SJSA1 (cell line): ENCODE data around the gene GUK1. TPM values are rescaled to one million over a fixed set of nuclear protein-coding genes. Genes with fewer than 3 reads are reported as not detected.
A peak's percentile ranks its signal among the peaks of the same experiment; 100 is the strongest.

Experiments used
- DNase-seq, 2 experiments: peaks; one replicate each; pipeline ENCODE4 v3.0.0-alpha.2; 2015 to 2020; ENCODE audit warnings: low spot score in 2 of 2, low read depth in 1 of 2
- H3K27ac ChIP-seq: fragments of 250-450 bp; sonication (Bioruptor Pico); 2 replicates; pipeline ENCODE4 v1.5.1; 2020; ENCODE audit warnings: mild to moderate bottlenecking, moderate library complexity
- H3K27me3 ChIP-seq: fragments of 250-450 bp; sonication (Bioruptor Pico); replicated peaks from 2 replicates; pipeline ENCODE4 v1.5.1; 2020; ENCODE audit warnings: mild to moderate bottlenecking, moderate library complexity
- H3K36me3 ChIP-seq: fragments of 250-450 bp; sonication (Bioruptor Pico); 2 replicates; pipeline ENCODE4 v1.5.1; 2020; ENCODE audit warnings: mild to moderate bottlenecking
- H3K4me1 ChIP-seq: fragments of 250-450 bp; sonication (Bioruptor Pico); replicated peaks from 2 replicates; pipeline ENCODE4 v1.6.1; 2021; ENCODE audit warnings: mild to moderate bottlenecking
- H3K4me3 ChIP-seq: fragments of 250-450 bp; sonication (Bioruptor Pico); 2 replicates; pipeline ENCODE4 v1.5.1; 2020; ENCODE audit warnings: mild to moderate bottlenecking
- H3K9me3 ChIP-seq: fragments of 250-450 bp; sonication (Bioruptor Pico); replicated peaks from 2 replicates; pipeline ENCODE4 v1.5.1; 2020; ENCODE audit warnings: mild to moderate bottlenecking
- total RNA-seq: library from RNA; depleted of rRNA; stranded (reverse); fragments of >200 nt; shearing (Covaris generic); gene quantifications from 2 replicates; pipeline ENCODE4 v1.2.3, GENCODE V29; 2014

Gene GUK1
- total RNA-seq, 1 experiment from 2014 or later = 334 TPM

- H3K4me3 ChIP-seq = no peak overlapping the region
- no peaks in the 10 kb centered on the region for H3K27me3 ChIP-seq
- H3K4me1 ChIP-seq = peaks cover 21% of the 10 kb centered on the region
- no peak for DNase-seq
- H3K36me3 ChIP-seq = peaks cover 74% of the 10 kb centered on the region
- no peak overlapping the region for H3K27ac ChIP-seq
- H3K9me3 ChIP-seq = peaks cover 14% of the 10 kb centered on the region
Observed at GRCh38 chr1:228099331-228099732, 40.7 kb upstream of the GUK1 start.

- H3K4me1 ChIP-seq = peaks cover 21% of the 10 kb centered on the region
- no peak overlapping the region; the same call in 1 of the 2 replicates for H3K4me3 ChIP-seq
- peaks cover 58% of the 10 kb centered on the region for H3K36me3 ChIP-seq
- no peak overlapping the region for H3K27ac ChIP-seq
- no peak for DNase-seq
- H3K9me3 ChIP-seq = no peaks in the 10 kb centered on the region
- H3K27me3 ChIP-seq = no peaks in the 10 kb centered on the region
Observed at GRCh38 chr1:228100822-228101613, 39.1 kb upstream of the GUK1 start.

DNA sequence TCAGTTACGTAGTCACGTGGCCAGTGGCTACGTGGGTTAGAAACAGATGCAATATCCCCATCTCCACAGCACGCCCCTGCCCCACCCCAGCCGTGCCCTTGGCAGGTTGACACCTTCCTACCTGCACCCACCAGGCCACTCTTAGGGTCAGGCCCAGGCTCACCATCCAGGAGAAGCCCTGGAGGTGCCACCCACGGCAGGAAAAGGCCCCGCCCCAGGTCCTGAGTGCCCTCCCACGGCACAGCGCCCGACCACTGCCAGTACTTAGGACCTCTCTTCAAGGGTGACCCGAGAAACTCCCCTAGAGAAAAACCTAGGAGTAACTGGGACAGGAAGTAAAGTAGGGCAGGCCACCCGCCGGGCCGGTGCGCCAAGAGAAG is 38.5 kb upstream of the GUK1 start:
- no peak overlapping the region for H3K27ac ChIP-seq

GRCh38 chr1:228101994-228102790 is 37.9 kb upstream of the GUK1 start:
- DNase-seq = peak in 1 of 2 experiments; percentile 54
- Histone ChIP-seq H3K36me3 (peaks cover 58% of the 10 kb centered on the region), H3K27me3 (no peaks in the 10 kb centered on the region), H3K27ac (no peak overlapping the region), H3K4me3 (peak overlapping the region; percentile 60), H3K9me3 (no peaks in the 10 kb centered on the region), H3K4me1 (peaks cover 21% of the 10 kb centered on the region)

More for the DNA sequence above, 38.5 kb upstream of the GUK1 start:
- DNase-seq = no peak
- Histone ChIP-seq H3K9me3 (no peaks in the 10 kb centered on the region), H3K27me3 (no peaks in the 10 kb centered on the region), H3K36me3 (peaks cover 58% of the 10 kb centered on the region), H3K4me1 (peaks cover 21% of the 10 kb centered on the region), H3K4me3 (peak overlapping the region; percentile 60)

- Histone ChIP-seq H3K4me3 (peak within 1 kb of the TSS; percentile 60), H3K9me3 (no peaks in the 10 kb centered on the region), H3K27me3 (no peaks in the 10 kb centered on the region), H3K27ac (peak within 1 kb of the TSS; percentile 16; the same call in 1 of the 2 replicates), H3K4me1 (peaks cover 21% of the 10 kb centered on the region), H3K36me3 (peaks cover 58% of the 10 kb centered on the region)
- peak; percentile 89 to 94 for DNase-seq
Observed at GRCh38 chr1:228102791-228103620, 37.1 kb upstream of the GUK1 start, which contains the start of gene C1orf35. Gene C1orf35, minus strand, starts transcription at chr1:228103325. Its CDS starts 98 bp downstream, at chr1:228103227.

DNA sequence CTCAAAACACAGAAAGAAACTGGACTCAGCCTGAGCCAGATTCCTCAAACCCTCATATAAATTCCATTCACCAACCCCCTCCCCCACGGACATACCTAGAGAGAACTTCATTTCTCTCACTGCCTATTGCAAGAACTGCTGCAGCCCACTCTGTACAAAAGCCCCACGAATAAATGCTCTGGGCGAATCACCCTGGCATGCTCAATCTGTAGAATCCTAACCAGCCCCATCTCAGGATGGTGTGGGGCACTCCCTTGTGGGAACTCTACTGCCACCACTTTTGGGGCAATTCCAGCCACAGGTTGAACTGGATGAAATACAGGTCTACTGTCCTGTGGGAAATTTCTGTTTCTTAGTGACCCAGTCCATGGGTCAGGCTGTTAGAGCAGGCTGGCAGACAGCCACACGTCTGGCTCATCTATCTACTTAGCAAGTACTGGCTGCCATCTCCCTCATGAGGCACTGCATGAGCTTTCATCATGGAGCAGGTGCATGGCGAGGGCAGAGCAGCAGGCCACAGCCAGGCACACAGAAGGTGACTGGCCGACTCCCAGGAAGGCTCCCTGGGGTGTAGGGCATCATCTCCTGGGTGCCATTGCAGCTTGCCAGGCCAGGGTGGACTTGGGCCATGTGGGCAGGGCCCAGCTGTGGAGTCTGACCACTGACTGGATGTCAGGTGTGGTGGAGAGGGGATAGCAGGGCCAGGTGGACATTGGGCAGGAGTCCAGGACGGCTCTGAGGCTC is 35.4 kb upstream of the GUK1 start:
- Histone ChIP-seq H3K27ac (no peak overlapping the region), H3K9me3 (no peaks in the 10 kb centered on the region), H3K4me3 (no peak overlapping the region), H3K4me1 (peaks cover 27% of the 10 kb centered on the region), H3K27me3 (no peaks in the 10 kb centered on the region), H3K36me3 (peaks cover 42% of the 10 kb centered on the region)
- no peak for DNase-seq

DNA sequence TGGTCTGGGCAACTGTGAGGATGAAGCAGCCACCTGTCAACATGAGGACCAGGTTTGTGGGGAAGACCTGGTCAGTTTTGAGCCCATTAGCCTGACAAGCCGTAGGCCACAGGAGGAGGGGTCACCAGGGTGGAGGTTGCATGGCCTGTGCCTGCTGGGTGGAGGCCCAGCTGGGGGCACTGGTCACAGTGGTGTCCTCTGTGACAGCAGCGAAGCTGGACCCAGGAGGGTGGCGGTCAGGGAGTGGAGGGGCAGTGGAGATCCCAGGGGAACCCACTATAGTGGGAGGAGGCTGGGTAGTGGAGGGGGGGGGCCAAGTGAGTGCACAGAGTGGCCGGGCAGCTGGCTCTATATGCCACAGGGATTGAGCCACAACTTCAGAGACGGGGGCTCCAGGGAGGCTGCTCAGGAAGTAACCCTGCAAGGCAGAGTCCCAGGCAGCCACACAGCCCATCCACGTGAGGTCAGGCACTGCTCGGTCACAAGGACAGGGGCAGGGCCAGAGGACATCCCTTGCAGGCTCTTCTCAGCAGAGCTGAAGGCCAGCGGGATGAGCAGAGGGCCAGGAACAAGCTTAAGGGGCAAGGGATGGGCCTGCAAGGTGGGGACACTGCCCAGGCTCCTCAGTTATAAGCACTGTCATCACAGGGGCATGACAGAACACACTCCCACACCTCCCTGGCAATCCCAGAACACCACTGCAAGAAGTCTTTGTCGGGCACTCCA is 34.6 kb upstream of the GUK1 start:
- H3K27me3 ChIP-seq = no peaks in the 10 kb centered on the region
- peaks cover 36% of the 10 kb centered on the region for H3K36me3 ChIP-seq
- H3K4me1 ChIP-seq = peaks cover 32% of the 10 kb centered on the region
- no peak overlapping the region for H3K4me3 ChIP-seq
- H3K27ac ChIP-seq = no peak overlapping the region
- H3K9me3 ChIP-seq = no peaks in the 10 kb centered on the region
- peak in 1 of 2 experiments; percentile 22 for DNase-seq

- DNase-seq = no peak
Observed at GRCh38 chr1:228105996-228106799, 33.9 kb upstream of the GUK1 start.

DNA sequence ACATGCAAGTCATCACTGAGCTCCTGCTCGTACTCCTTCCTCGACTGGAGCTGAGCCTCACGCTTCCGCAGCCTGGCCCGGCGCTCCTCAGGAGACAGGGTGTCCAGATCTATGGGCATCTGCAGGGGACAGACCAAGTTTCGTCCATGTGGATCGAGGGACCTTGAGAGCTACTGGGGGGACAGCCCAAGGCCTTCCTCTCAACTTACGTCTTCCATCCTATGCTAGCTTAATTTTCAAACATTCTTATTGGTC is 33.4 kb upstream of the GUK1 start:
- Histone ChIP-seq H3K36me3 (peaks cover 23% of the 10 kb centered on the region), H3K4me1 (peaks cover 27% of the 10 kb centered on the region), H3K4me3 (no peak overlapping the region), H3K9me3 (no peaks in the 10 kb centered on the region), H3K27ac (no peak overlapping the region), H3K27me3 (no peaks in the 10 kb centered on the region)
- no peak for DNase-seq

More at GRCh38 chr1:228105996-228106799, 33.9 kb upstream of the GUK1 start:
- Histone ChIP-seq H3K4me1 (peaks cover 32% of the 10 kb centered on the region), H3K27ac (no peak overlapping the region), H3K4me3 (no peak overlapping the region), H3K36me3 (peaks cover 28% of the 10 kb centered on the region), H3K27me3 (no peaks in the 10 kb centered on the region), H3K9me3 (no peaks in the 10 kb centered on the region)

GRCh38 chr1:228107636-228108035 is 32.4 kb upstream of the GUK1 start:
- Histone ChIP-seq H3K27ac (no peak overlapping the region), H3K36me3 (peaks cover 21% of the 10 kb centered on the region), H3K4me1 (peaks cover 20% of the 10 kb centered on the region), H3K27me3 (no peaks in the 10 kb centered on the region), H3K9me3 (no peaks in the 10 kb centered on the region), H3K4me3 (no peak overlapping the region)
- no peak for DNase-seq

DNA sequence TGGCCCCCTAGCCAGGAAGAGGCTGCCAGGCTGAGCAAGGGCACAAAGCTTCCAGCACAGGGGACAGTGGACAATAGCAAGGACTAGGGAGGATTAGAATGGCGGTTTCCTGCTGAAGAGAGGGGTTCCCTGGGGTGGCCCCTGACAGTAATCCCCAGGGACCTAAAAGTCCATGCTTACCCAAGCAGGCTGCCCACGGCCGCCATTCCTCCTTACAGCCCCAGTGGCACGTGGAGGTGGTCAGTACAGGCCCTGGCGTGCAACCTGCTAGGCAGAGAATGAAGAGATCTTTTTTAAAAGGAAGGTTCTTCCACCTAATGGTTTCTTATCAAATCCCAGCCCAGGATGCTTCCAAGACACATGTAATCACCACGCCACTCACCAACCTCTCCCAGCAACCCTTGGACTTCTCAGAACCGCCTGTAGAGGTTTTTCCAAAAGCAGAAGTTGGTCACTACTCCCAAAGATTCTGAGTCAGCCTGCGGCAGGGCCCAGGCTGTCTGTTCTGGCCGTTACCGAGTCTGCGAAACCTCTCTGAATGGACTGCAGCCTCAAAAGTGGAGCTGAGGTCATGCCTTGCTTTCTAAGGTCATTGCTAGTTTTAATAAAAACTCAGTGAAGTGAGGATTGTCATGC is 31.9 kb upstream of the GUK1 start:
- no peak for DNase-seq
- H3K4me3 ChIP-seq = peak overlapping the region; percentile 72
- H3K27ac ChIP-seq = no peak overlapping the region
- H3K36me3 ChIP-seq = peaks cover 21% of the 10 kb centered on the region
- no peaks in the 10 kb centered on the region for H3K27me3 ChIP-seq
- H3K9me3 ChIP-seq = no peaks in the 10 kb centered on the region
- peaks cover 20% of the 10 kb centered on the region for H3K4me1 ChIP-seq

DNA sequence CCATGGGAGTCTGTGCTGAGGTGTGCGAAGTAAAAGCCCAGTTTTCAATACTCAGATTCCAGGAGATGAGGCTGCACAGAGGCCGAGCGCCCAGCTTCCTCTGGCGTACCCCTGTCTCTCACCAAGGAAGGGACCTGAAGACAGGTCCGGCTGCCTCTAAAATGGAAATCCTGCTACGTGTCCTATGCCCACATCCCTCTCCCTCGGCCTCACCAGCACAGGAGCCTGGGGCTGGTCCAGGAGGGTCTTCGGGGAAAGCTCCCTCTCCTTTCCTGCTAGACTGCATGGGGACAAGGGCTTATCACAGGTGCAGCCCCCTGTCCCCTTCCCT is 31.4 kb upstream of the GUK1 start:
- DNase-seq = no peak
- H3K4me3 ChIP-seq = peak overlapping the region; percentile 72
- peaks cover 17% of the 10 kb centered on the region for H3K4me1 ChIP-seq
- H3K27ac ChIP-seq = peak overlapping the region; percentile 38; the same call in 1 of the 2 replicates
- no peaks in the 10 kb centered on the region for H3K9me3 ChIP-seq
- peaks cover 21% of the 10 kb centered on the region for H3K36me3 ChIP-seq
- H3K27me3 ChIP-seq = no peaks in the 10 kb centered on the region
